Stimulated activated memory B cell treated with anti-CD40 and anti-IgM and Interleukin-4, amounts not matched to agents 10 μg/mL and 1 μg/mL and 100 μg/mL, for 72 hours (primary cell): ENCODE data around the gene RIN1.
"Not testable (repeated sequence)": the region's sequence is repeated elsewhere in the genome, so short reads cannot be mapped to it uniquely, and the experiment has no call there.

ENCODE experiments used
- ATAC-seq: fragments of 150-1000 bp; cut with Tn5 transposase; 2 replicates; pipeline ENCODE4 v1.10.0; 2021
- H3K27ac Mint-ChIP-seq: one replicate; pipeline ENCODE4 v1.8.0; 2022; ENCODE audit warnings: mild to moderate bottlenecking, mixed read lengths
- H3K27me3 Mint-ChIP-seq: one replicate; pipeline ENCODE4 v1.8.0; 2022; ENCODE audit warnings: mixed read lengths
- H3K36me3 Mint-ChIP-seq: one replicate; pipeline ENCODE4 v1.8.0; 2022; ENCODE audit warnings: mixed read lengths
- H3K4me1 Mint-ChIP-seq: one replicate; pipeline ENCODE4 v1.8.0; 2022; ENCODE audit warnings: mixed read lengths
- H3K4me3 Mint-ChIP-seq: one replicate; pipeline ENCODE4 v1.8.0; 2022; ENCODE audit warnings: mild to moderate bottlenecking, moderate library complexity, mixed read lengths
- H3K9me3 Mint-ChIP-seq: one replicate; pipeline ENCODE4 v1.8.0; 2022; ENCODE audit warnings: mixed read lengths

The RIN1 gene

DNA sequence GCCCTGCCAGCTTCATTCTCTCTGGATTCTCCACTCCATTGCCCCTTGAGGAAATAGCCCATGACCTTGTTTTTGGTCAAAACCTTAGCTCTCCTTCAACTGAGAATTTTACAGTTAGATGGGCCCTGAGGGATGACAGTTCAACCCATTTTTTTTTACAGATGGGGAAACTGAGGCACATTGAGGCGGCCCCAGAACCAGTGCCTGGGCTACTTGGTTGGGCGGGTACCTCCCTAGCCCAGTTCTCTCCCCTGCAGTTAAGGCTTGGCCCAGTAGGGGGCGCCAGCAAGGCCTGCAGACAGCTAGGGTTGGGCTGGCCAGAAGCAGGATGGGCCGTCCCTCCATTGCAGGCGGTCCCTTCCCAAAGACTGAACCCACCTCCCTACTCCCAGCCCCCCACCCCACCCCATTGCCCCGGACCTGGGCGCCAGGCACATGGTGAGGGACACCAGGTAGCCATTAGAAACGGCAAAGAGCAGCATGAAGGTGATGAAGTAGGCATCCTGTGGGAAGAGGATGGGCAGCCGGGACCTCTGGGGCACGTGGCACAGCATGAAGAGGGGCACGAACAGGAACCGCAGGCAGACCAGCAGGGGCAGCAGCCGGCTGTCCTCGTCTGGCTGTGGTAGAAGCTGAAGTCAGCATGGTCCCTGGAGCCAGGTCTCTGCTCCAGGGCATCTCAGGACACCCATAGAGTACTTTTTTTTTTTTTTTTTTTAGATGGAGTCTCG, 27.7 kb upstream of the RIN1 start:
- no peak overlapping the region for H3K4me3 Mint-ChIP-seq
- peaks cover 20% of the 10 kb centered on the region for H3K36me3 Mint-ChIP-seq
- H3K27ac Mint-ChIP-seq = no peak overlapping the region
- H3K27me3 Mint-ChIP-seq = no peaks in the 10 kb centered on the region
- no peaks in the 10 kb centered on the region for H3K9me3 Mint-ChIP-seq
- ATAC-seq = no peak
- no peaks in the 10 kb centered on the region for H3K4me1 Mint-ChIP-seq

DNA sequence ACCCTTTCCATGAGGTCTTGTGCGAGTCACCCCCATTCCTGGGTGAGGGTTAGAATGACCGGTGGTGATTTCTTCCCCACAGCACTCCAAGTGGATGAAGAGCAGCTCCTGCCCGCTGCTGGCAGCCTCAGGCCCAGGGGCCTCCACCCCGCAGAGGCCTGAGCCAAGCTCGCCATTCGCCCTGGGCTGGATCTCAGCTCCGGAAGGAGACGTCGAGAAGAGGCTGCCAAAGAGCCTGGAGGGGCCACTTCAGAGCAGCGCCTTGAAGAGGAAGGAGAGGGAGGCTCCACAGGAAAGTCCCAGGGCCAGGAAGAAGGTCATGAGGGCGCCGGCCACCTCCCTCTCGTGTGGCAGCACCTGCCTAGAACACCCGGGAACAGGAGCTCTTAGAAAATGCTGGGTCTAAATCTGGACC, 27.0 kb upstream of the RIN1 start:
- Mint-ChIP-seq H3K4me1 (no peaks in the 10 kb centered on the region), H3K27ac (no peak overlapping the region), H3K27me3 (no peaks in the 10 kb centered on the region), H3K36me3 (peaks cover 16% of the 10 kb centered on the region), H3K4me3 (no peak overlapping the region), H3K9me3 (no peaks in the 10 kb centered on the region)
- no peak for ATAC-seq

DNA sequence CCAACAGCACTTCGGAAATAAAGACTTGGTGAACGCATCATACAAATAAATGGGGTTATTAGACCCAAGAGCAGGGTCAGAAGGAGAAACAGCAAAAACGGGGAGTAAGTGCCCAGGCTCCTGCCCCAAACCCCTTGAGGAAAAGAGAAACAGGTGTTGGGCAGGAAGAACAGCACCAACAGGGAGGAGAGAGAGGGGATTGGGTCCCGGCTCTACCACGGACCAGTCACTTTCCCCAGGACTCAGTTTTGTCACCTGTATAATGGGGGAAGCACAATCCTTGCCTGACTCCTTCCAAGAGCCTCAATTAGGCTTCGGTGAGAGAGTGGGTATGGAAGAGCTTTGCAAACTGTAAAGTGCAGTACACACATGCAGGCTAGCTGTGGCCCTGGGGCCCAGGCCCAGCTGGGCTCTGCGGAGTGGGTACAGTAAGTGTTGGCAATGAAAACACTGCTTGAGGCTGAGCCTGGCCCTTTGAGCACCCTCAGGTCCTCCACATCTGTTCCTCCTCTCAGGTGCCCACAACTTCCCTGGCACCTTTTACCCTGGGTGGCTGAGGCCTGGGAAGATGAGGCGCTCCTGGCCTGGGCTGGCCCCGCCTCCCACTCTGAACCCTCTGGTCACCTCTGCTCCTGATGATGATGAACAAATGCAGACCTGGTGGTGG, 26.4 kb upstream of the RIN1 start:
- no peak for ATAC-seq
- Mint-ChIP-seq H3K27ac (no peak overlapping the region), H3K9me3 (no peaks in the 10 kb centered on the region), H3K27me3 (no peaks in the 10 kb centered on the region), H3K4me1 (no peaks in the 10 kb centered on the region), H3K36me3 (peaks cover 12% of the 10 kb centered on the region), H3K4me3 (no peak overlapping the region)

DNA sequence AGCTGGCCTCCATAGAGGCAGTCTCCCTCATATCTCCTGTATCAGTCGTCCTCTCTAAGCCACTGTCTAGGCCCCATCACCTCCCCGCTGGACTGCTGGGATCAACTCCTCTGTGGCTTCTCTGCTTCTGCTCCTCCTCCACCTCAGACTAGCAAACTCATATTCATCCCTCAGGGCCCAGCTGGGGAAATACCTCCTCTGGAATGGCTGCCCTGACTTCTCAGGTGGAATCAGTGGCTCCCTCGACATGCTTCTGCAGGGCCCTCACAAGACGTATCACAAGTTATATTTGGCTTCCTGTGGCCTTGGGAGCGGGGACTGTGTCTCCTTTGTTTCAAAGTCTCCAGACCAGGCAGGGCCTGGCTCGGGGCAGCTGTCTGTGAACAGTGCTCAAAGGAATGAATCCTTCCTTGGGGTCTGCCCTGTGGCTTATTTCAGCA, 25.3 kb upstream of the RIN1 start:
- Mint-ChIP-seq H3K4me1 (no peaks in the 10 kb centered on the region), H3K4me3 (no peak overlapping the region), H3K27me3 (no peaks in the 10 kb centered on the region), H3K36me3 (peaks cover 12% of the 10 kb centered on the region), H3K27ac (no peak overlapping the region), H3K9me3 (no peaks in the 10 kb centered on the region)
- no peak for ATAC-seq

DNA sequence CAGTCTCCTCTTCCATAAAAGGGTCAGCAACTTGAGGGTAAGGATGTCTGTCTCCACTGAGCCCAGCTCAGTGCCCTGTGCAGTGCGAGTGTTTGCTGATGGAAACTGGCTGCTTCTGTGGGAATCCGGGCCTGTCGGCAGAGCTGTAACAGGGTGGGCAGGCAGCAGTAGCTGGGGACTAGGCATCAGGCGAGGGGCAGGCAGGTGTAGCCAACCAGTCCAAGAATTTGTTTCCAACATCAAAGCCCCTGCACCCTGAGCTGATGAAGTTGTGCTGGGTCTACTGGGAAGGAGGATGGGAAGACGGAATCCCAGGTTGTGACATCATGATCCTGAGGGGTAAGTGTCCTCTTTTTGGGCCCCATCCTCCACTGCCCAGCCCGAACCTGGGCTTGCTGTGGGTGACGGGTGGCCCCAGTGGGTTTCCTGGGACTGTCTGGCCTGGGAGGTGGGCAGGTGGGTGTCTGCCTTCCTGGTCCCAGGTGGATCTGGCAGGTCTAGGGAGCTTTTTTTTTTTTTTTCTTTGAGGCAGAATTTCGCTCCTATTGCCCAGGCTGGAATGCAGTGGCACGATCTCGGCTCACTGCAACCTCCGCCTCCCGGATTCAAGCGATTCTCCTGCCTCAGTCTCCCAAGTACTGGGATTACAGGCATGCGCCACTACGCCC, 24.3 kb upstream of the RIN1 start:
- Mint-ChIP-seq H3K27me3 (no peaks in the 10 kb centered on the region), H3K4me1 (no peaks in the 10 kb centered on the region), H3K4me3 (no peak overlapping the region), H3K9me3 (no peaks in the 10 kb centered on the region), H3K27ac (no peak overlapping the region), H3K36me3 (peaks cover 12% of the 10 kb centered on the region)
- no peak for ATAC-seq

DNA sequence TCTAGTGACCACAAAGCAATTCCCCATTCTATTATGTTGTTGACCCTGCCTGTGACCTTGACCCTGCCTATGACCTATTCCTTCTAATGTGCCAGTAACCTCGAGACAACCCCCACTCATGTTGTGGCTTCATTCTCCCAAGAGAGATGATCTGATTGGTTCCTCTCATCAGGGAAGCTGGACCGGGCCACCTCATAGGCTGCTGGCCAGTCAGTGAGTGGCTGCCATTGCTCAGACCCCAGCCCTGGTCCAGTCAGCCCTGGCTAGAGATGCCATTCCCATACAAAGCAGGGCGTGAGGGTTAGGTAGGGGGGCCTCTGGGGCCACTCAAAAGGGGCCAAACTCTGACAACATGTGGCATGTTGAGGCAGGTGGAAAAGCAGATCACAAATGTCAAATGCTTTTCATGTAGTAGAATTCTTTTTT, 23.4 kb upstream of the RIN1 start:
- Mint-ChIP-seq H3K9me3 (no peaks in the 10 kb centered on the region), H3K4me1 (no peaks in the 10 kb centered on the region), H3K36me3 (peaks cover 12% of the 10 kb centered on the region), H3K27me3 (no peaks in the 10 kb centered on the region), H3K27ac (no peak overlapping the region), H3K4me3 (no peak overlapping the region)
- ATAC-seq = no peak

DNA sequence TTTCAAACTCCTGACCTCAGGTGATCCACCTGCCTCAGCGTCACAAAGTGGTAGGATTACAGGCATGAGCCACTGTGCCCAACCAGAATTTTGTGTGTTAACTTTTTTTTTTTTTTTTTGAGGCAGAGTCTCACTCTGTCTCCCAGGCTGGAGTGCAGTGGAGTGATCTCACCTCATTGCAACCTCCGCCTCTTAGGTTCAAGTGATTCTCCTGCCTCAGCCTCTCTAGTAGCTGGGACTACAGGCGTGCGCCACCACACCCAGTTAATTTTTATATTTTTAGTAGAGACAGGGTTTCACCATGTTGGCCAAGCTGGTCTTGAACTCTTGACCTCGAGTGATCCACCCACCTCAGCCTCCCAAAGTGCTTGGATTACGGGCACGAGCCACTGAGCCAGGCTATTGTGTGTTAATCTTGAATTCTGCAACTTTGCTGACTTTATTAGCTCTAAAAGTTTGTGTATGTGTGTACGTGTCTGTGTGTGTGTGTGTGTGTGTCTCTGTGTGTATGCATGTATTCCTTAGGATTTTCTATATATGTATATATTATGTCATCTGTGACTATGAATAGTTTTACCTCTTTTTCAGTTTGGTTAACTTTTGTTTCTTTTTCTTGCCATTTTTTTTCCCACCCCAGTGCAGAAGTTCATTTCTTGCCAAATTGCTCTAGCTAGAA, 14.5 kb upstream of the RIN1 start:
- not testable (repeated sequence) for ATAC-seq, H3K9me3 Mint-ChIP-seq, H3K27ac Mint-ChIP-seq, H3K36me3 Mint-ChIP-seq, H3K27me3 Mint-ChIP-seq, H3K4me3 Mint-ChIP-seq
- H3K4me1 Mint-ChIP-seq = peaks cover 11% of the 10 kb centered on the region

DNA sequence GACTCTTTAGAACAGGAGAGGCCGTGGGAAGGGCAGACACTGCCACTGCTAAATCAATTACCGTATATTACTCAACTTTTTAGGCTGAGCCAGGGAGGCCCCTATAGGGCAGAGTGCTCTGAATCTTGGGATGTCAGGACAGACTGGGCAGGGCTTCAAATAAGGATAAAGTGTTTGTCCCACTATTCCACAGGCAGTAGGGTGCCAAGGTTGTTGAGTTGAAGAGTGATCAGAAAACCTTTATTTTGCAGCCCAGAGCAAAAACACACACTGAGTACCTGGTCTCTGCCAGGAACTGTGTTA, 12.8 kb upstream of the RIN1 start:
- peaks cover 26% of the 10 kb centered on the region for H3K4me1 Mint-ChIP-seq
- no peak overlapping the region for H3K4me3 Mint-ChIP-seq
- peaks cover 6% of the 10 kb centered on the region for H3K36me3 Mint-ChIP-seq
- no peak for ATAC-seq
- no peaks in the 10 kb centered on the region for H3K9me3 Mint-ChIP-seq
- H3K27me3 Mint-ChIP-seq = no peaks in the 10 kb centered on the region
- H3K27ac Mint-ChIP-seq = peak overlapping the region; percentile 70

DNA sequence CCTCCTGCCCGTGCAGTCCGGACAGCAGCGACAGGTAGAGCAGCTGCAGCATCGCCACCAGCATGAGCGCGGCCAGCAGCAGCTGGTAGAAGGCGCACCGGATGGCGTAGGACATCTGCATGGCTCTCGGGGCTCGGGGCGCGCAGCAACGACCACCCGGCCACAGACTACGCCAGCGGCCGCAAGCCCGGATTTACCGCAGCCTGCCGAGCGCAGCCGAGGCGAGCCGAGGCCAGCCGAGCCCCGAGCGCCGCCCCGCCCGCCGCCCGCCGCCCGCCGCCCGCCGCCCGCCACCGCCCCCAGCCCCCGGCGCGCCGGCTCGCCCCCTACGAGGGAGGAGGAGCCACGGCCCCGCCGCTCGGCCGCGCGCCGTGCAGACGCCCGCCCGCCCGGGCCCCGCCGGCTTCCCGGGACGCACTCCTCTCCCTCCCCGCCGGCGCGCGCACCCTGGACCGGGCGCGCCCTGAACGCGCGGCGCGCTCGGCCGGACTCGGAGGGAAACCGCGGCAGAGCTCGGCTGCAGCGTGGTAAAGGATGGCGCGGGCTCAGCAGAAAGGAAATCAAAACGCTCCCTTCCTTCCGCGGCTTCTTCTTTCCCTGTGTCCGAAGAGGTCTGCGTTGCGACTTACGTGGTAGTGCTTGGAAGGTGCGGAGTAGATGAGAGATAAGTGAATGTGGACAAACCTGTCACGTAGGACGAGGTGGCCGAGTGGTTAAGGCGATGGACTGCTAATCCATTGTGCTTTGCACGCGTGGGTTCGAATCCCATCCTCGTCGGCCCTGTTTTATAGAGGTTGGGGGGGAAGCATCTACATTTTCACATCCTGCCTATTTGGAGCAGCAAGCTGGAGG, 11.4 kb upstream of the RIN1 start, which contains the start of gene B4GAT1:
B4GAT1 (minus strand) TSS at position 205 of the 852 bp plus-strand sequence; CDS start at position 121, 84 bp downstream.
- Mint-ChIP-seq H3K4me1 (peaks cover 40% of the 10 kb centered on the region), H3K27me3 (no peaks in the 10 kb centered on the region), H3K4me3 (peak within 1 kb of the TSS; percentile 76), H3K27ac (peak within 1 kb of the TSS; percentile 70), H3K36me3 (peaks cover 6% of the 10 kb centered on the region), H3K9me3 (no peaks in the 10 kb centered on the region)
- ATAC-seq = peak; percentile 79

DNA sequence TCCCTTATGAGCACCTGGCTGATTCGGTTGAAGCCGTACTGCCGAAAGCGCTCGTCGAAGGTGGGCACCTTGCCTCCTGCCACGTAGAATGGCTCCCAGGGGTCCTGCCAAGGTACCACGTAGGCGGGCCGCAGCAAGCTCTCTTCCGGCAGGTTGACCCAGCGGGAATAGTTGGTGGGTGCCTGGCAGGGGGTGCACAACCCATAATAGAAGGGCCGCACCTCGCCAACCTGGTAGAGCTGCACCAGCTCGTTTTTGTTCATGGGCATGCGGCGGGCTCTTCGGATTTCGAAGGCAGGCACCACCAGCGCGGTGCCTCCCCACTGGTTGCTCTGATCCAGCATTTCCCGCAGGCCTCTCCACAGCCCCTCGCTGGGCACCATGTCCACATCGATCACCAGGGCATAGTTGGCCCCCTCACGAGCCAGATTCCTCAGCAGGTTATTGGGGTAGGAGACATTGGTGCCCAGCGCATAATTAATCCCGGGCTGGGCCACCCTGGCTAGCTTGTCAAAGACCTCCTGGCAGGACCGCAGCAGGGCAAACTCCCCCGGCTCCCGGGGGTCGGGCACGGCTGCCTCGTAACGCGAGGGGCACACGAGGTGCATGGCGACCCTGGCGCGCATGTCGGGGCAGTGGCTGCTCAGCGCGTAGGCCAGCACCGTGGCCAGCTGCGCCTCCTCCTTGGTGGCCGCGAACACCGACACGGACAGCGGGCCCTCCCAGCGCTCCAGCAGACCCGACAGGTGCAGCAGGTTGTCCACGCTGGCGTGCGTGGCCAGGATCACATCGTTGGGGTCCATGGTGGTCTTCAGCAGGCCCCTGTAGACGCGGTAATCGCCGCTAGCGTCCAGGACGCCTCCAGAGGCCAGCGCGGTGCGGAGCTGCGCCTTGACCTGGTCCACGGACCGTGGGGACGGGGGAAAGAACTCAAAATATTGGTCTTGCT, 10.5 kb upstream of the RIN1 start:
- Mint-ChIP-seq H3K36me3 (peaks cover 15% of the 10 kb centered on the region), H3K27ac (peak overlapping the region; percentile 70), H3K4me3 (peak overlapping the region; percentile 74), H3K4me1 (peaks cover 43% of the 10 kb centered on the region), H3K27me3 (no peaks in the 10 kb centered on the region), H3K9me3 (no peaks in the 10 kb centered on the region)
- ATAC-seq = no peak

DNA sequence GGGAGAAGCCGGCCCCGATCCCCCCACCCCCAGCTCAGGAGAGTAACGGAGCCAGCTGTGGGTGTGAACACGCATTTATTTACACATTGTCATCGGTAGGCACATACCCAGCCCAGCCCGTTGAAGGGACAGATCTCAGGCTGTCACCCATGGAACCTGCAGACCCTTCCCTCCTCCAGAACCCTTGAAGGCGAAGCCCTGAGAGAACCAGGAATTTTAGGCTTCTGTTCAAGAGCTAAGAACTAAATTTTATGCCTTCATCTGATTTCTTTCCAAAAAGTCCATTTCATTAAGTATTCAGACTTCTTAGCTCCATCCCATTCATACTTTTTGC, 9.0 kb upstream of the RIN1 start:
- peaks cover 28% of the 10 kb centered on the region for H3K36me3 Mint-ChIP-seq
- no peaks in the 10 kb centered on the region for H3K27me3 Mint-ChIP-seq
- peak; percentile 1 for ATAC-seq
- peak overlapping the region; percentile 98 for H3K4me3 Mint-ChIP-seq
- H3K27ac Mint-ChIP-seq = peak overlapping the region; percentile 97
- H3K9me3 Mint-ChIP-seq = no peaks in the 10 kb centered on the region
- peaks cover 43% of the 10 kb centered on the region for H3K4me1 Mint-ChIP-seq

DNA sequence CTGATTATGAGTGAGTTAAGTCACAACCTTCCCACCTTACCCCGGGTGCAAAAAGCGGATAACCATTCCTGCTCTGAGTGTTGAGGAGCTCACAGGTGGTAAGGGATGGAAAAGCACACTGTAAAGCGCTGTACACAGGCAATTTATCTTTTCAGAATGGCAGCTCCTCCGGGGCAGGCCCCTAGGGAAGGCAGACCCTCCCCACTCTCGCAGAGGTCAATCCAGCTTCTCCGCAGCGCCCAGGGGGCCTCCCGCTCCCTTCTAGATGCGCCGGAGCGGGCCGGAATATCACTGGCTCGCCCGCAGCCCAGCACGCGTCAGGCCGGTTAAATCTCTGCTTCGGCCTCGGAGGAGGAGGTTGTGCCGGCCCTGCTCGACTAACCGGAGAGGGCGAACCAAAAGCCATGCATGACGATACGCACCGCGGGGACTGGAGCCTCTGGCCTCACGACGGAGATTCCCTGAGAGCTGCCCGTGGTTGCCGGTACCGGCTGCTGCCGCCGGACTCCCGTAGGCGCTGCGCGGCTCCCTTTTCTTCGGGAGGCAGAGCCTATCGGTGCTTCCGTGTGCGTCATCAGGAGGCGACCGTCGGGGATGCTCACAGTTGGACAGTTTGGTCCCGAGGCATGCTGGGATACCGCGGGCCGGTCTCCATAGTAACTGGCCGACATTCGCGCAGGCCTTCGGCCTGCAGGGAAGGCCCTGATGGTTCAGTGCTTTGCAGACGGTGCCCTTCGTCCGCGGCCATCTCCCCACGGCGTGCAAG, 8.5 kb upstream of the RIN1 start, which contains the start of gene BRMS1:
BRMS1 (minus strand) TSS at position 555 of the 766 bp plus-strand sequence. CDS start 2,870 bp downstream, outside the sequence.
- Mint-ChIP-seq H3K4me1 (peaks cover 43% of the 10 kb centered on the region), H3K4me3 (peak within 1 kb of the TSS; percentile 98), H3K9me3 (no peaks in the 10 kb centered on the region), H3K27me3 (no peaks in the 10 kb centered on the region), H3K36me3 (peaks cover 34% of the 10 kb centered on the region), H3K27ac (peak within 1 kb of the TSS; percentile 97)
- ATAC-seq = peak; percentile 92

DNA sequence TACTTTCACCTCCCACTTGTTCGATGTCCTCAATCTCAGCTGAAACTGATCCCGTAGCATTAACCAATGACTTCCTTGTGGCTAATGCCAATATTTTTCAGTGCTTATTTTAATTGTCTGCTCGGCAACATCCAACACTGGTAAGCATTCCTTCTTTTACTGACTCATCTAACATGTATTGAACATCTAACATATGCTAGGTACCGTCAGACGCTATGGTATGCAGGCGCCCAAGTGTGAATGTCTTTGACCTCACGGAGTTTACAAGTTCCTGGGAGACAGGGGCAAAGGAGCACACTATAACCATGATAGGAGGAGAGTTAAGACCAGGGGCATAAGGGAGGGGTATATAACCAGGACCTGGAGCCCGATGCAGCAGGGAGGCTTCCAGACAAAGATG, 6.9 kb upstream of the RIN1 start:
- Mint-ChIP-seq H3K36me3 (peaks cover 48% of the 10 kb centered on the region), H3K27ac (peak overlapping the region; percentile 9), H3K4me1 (peaks cover 43% of the 10 kb centered on the region), H3K9me3 (no peaks in the 10 kb centered on the region), H3K27me3 (no peaks in the 10 kb centered on the region), H3K4me3 (peak overlapping the region; percentile 98)
- ATAC-seq = no peak
